Left colon (tissue), 2 donors: ENCODE results near the gene MCM10. TPM values are rescaled to one million over a fixed set of nuclear protein-coding genes. Genes with fewer than 3 reads are reported as not detected.
"Not testable (repeated sequence)": the region's sequence is repeated elsewhere in the genome, so short reads cannot be mapped to it uniquely, and the experiment has no call there.

Experiments used
- ATAC-seq: fragments of 200-7000 bp; cut with Tn5 transposase; one replicate; pipeline ENCODE4 v1.9.1; 2020; ENCODE audit warnings: mild to moderate bottlenecking, moderate library complexity
- DNase-seq, 2 donors: peaks; one replicate each; pipeline ENCODE4 v3.0.0-alpha.2; 2020
- intact Hi-C, 2 donors: fragments of 100-400 bp; cut with DNase I in 1 of 2; cut with micrococcal nuclease in 1 of 2; formaldehyde crosslinking; loops; one replicate each; pipeline versions ENCODE4 v1.11.2 to v1.14.0; 2022; cut with DNase I, micrococcal nuclease
- total RNA-seq, 2 donors: library from RNA; stranded (reverse); fragmentation: NEBNext Ultra II Directional; extraction: Animal tissue kit (Norgen Biotek cat#: 25700); gene quantifications; one replicate each; pipeline ENCODE4 v1.2.1, GENCODE V29; 2021
- donor health status: DM: no; HTN: no; CAD: no.
- donor health status: DM: yes; HTN: yes; CAD: no.

Gene MCM10
- total RNA-seq, 2 donors from 2014 or later, result 1.9 to 5.0 TPM

DNA sequence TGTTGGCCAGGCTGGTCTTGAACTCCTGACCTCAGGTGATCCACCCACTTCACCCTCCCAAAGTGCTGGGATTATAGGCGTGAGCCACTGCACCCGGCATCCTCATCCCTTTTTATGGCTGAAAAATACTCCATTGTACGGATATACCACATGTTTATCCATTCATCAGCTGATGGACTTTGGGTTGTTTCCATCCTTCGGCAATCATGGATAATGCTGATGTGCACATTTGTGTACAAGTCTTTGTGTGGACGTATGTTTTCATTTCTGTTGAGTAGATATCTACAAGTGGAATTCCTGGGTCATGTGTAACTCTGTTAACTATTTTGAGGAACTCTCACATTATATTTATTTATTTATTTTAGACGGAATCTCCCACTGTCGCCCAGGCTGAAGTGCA is 78.6 kb downstream of the MCM10 start:
- ATAC-seq (no peak), DNase-seq (no peak)
- intact Hi-C loops, result no loop called here

DNA sequence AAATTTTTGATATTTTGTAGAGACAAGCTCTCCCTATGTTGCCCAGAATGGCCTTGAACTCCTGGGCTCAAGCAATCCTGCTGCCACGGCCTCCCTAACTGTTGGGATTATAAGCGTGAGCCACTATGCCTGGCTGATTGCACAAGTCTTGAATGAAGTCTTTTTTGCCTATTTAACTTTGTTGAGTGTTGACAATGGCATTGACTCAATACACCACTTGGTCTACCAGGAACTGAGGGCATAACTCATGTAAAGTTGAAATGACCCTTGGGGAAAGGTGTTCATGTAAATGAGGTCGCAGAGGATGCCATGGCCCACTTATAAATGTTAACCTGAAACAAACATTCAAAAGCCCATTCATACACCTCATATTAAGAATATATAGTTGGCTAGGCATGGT is 80.3 kb downstream of the MCM10 start:
- ATAC-seq (no peak), DNase-seq (no peak)
- intact Hi-C loops, result no loop called here

DNA sequence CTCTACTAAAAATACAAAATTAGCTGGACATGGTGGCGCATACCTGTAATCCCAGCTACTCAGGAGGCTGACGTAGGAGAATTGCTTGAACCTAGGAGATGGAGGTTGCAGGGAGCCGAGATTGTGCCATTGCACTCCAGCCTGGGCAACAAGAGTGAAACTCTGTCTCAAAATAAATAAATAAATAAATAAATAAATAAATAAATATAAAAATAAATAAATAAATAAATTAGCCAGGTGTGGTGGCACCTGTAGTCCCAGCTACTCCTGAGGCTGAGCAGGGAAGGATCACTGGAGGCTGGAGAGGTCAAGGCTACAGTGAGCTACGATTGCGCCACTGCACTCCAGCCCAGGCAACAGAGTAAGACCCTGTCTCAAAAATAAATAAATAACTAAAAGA is 80.9 kb downstream of the MCM10 start:
- ATAC-seq, intact Hi-C loops: not testable (repeated sequence)

DNA sequence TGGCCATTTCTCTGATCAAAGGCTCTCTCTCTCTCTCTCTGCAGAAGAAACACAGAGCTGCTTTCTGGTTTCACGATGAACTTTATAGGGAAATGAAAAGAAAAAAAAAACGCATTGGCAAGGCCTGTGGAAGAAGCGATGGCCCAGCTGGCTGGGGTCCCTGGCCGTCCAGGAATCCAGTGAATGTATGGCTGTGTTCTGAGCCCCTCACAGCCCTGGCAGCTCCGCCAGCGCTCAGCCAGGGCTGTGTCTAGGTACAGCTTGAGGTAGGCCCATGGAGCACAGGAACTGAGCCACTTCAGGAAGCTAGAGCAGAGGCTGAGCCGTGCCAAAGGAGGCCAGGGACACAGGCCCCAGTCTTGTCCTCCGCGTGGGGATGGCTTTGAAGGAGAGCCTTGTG is 85.9 kb downstream of the MCM10 start:
- DNase-seq (no peak), ATAC-seq (no peak)
- intact Hi-C loops, result no loop called here

More for the DNA sequence above, 80.9 kb downstream of the MCM10 start:
- DNase-seq, result not testable (repeated sequence)

DNA sequence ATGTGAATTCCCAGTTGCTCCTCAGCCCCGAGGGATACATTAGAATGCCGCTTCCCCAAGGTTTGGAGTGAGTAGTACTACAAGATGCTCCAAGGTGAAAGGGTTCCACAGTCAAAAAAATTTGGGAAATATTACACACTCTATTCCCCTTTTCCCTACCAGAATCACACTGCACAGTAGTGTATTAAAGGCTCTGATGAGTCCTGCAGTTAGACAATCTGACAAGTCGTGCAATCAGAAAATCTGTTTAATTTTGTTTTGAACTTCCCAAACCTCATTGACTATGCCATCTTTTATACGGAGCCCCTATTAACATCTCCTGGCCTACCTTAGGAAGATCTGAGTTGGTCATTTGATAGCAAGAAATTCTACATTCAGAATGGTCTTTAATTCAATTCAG is 86.4 kb downstream of the MCM10 start:
- no peak for DNase-seq
- no peak for ATAC-seq
- intact Hi-C loops, result no loop called here

- no peak for ATAC-seq
- no peak for DNase-seq
- intact Hi-C loops, result no loop called here
Observed at GRCh38 chr10:13253726-13254125, 92.4 kb downstream of the MCM10 start.

GRCh38 chr10:13256627-13257026 is 95.3 kb downstream of the MCM10 start:
- intact Hi-C loops, result no loop called here
- ATAC-seq (no peak), DNase-seq (no peak)

DNA sequence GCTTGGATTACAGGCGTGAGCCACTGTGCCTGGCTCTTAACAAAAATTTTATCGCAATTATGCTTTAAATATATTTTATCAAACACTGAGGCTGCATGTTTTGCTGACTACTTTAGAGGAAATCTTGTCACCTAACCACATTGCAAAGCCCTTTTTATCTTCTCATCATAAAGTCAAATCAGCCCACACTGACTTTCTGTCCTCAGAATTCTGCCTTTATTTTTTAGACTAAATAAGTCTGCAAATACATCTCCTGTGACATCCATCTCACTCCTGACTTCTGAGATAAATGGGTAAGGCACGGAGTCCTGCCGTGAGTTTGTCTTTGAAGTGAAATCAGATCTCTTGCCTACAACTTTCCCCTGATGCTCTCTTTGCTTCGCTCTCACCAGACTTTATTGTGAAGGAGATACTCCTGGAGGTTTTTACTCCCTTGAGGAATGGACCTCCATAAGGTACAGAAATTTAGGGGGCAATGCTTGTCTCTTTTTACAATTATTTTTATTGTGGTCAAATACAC is 96.3 kb downstream of the MCM10 start:
- ATAC-seq, result no peak
- no peak for DNase-seq
- intact Hi-C loops, result no loop called here

Other genes starting within 250 kb of the MCM10 start
- 1 to 10 TPM; 1.0 to 4.0 TPM for gene CCDC3, start 159.8 kb upstream of the MCM10 start, total RNA-seq
- gene OPTN, start 61.4 kb upstream of the MCM10 start, total RNA-seq, result 100 to 1,000 TPM in 1 of 2 donors, 10 to 100 TPM in 1; 93.2 to 122 TPM
- gene UCMA, start 72.8 kb downstream of the MCM10 start, total RNA-seq, result not detected
- 10 to 100 TPM; 50.0 to 91.5 TPM for gene PHYH, start 138.5 kb downstream of the MCM10 start, total RNA-seq
- 10 to 100 TPM; 33.4 to 37.4 TPM for gene SEPHS1, start 186.7 kb downstream of the MCM10 start, total RNA-seq